HCT116 (cell line): ENCODE results near the gene ATP13A3. TPM values are rescaled to one million over a fixed set of nuclear protein-coding genes. Genes with fewer than 3 reads are reported as not detected.

ENCODE experiments used
- ATAC-seq: fragments of 200-7000 bp; cut with Tn5 transposase; 2 replicates; pipeline ENCODE4 v1.9.1; 2020; ENCODE audit warnings: mild to moderate bottlenecking, moderate library complexity
- BruUV-seq: library from RNA; stranded (reverse); fragments of 400-500 nt; replicated peaks from 2 replicates; lab custom pipeline; 2021; lab: Mats Ljungman, UMichigan
- CTCF ChIA-PET: fragments of 300-600 bp; sonication (Branson Sonifier 250); formaldehyde crosslinking; loops from one replicate; lab custom pipeline; 2021; ENCODE audit warnings: antibody characterized with exemption; lab: Charles Lee
- POLR2A ChIA-PET: fragments of 300-600, 350-600 bp; sonication (Branson Sonifier 250); formaldehyde crosslinking; loops from one replicate; lab custom pipeline; 2021; ENCODE audit warnings: antibody characterized with exemption; lab: Charles Lee
- RAD21 ChIA-PET, 2 experiments: fragments of 300-600 bp; sonication (Branson Sonifier 250); formaldehyde crosslinking; loops; one replicate each; lab custom pipeline; 2023; ENCODE audit warnings: low total read pairs in 2 of 2; ENCODE audit not compliant: uncharacterized antibody in 2 of 2, unreplicated experiment in 2 of 2, low non-redundant PET in 1 of 2; lab: Charles Lee
- DNase-seq: peaks from one replicate; pipeline ENCODE4 v3.0.0-alpha.2; 2010; ENCODE audit warnings: low read depth, low spot score
- H2AFZ ChIP-seq: fragments of 200-600 bp; shearing (Covaris generic), sonication (generic); 2 replicates; pipeline ENCODE4 v1.6.1; 2017; ENCODE audit warnings: low read depth, mixed run types, mixed read lengths, antibody characterized with exemption, low read length; ENCODE audit not compliant: poor library complexity, severe bottlenecking
- H3K27ac ChIP-seq: 2 replicates; pipeline ENCODE4 v1.5.1; 2012; ENCODE audit warnings: low read depth, low read length
- H3K27me3 ChIP-seq: fragments of 200-600 bp; sonication (generic); 2 replicates; pipeline ENCODE4 v1.6.1; 2016; ENCODE audit warnings: mixed run types, low read length, mixed read lengths; ENCODE audit not compliant: insufficient read depth
- H3K36me3 ChIP-seq, 2 experiments: fragments of 200-500 bp in 1 of 2; fragments of 200-600 bp in 1 of 2; sonication (Bioruptor generic) in 1 of 2; sonication (generic) in 1 of 2; 2 replicates each; pipeline versions ENCODE4 v1.5.1 to v1.6.1; 2014 to 2016; ENCODE audit warnings: low read length in 2 of 2, inconsistent platforms in 1 of 2, mixed read lengths in 1 of 2, mixed run types in 1 of 2; ENCODE audit not compliant: insufficient read depth in 2 of 2, control insufficient read depth in 1 of 2
- H3K4me1 ChIP-seq, 2 experiments: fragments of 200-600 bp in 1 of 2; sonication (generic) in 1 of 2; 2 replicates each; pipeline versions ENCODE4 v1.5.1 to v1.6.1; 2012 to 2017; ENCODE audit warnings: low read length in 2 of 2, inconsistent platforms in 1 of 2, mild to moderate bottlenecking in 1 of 2, mixed read lengths in 1 of 2, mixed run types in 1 of 2, moderate library complexity in 1 of 2; ENCODE audit not compliant: insufficient read depth in 2 of 2, control insufficient read depth in 1 of 2
- H3K4me2 ChIP-seq: fragments of 200-600 bp; sonication (generic); 2 replicates; pipeline ENCODE4 v1.6.1; 2017; ENCODE audit warnings: mixed run types, low read length, mixed read lengths
- H3K4me3 ChIP-seq, 2 experiments: fragments of 200-600 bp in 1 of 2; sonication (generic) in 1 of 2; replicated peaks in 1 of 2; 2 replicates each; pipeline ENCODE4 v1.5.1; 2011 to 2016; ENCODE audit warnings: low read length in 2 of 2, control low read depth in 1 of 2, low read depth in 1 of 2, mild to moderate bottlenecking in 1 of 2, mixed read lengths in 1 of 2, mixed run types in 1 of 2
- H3K79me2 ChIP-seq: fragments of 200-600 bp; sonication (generic); 2 replicates; pipeline ENCODE4 v1.6.1; 2017; ENCODE audit warnings: mild to moderate bottlenecking, mixed run types, low read length, moderate library complexity, mixed read lengths; ENCODE audit not compliant: insufficient read depth
- H3K9ac ChIP-seq: fragments of 200-600 bp; sonication (generic); 2 replicates; pipeline ENCODE4 v1.6.1; 2016; ENCODE audit warnings: low read length, mixed read lengths
- H3K9me2 ChIP-seq: fragments of 200-600 bp; sonication (generic), shearing (Covaris generic); 2 replicates; pipeline ENCODE4 v1.6.1; 2017; ENCODE audit warnings: mixed run types, mild to moderate bottlenecking, moderate library complexity; ENCODE audit not compliant: insufficient read depth
- H3K9me3 ChIP-seq, 2 experiments: fragments of 200-500 bp in 1 of 2; fragments of 200-600 bp in 1 of 2; sonication (Bioruptor generic) in 1 of 2; sonication (generic) in 1 of 2; 2 replicates each; pipeline ENCODE4 v1.6.1; 2014 to 2017; ENCODE audit warnings: low read length in 2 of 2, mixed read lengths in 2 of 2, inconsistent platforms in 1 of 2, low read depth in 1 of 2, mild to moderate bottlenecking in 1 of 2, mixed run types in 1 of 2, moderate library complexity in 1 of 2; ENCODE audit not compliant: control insufficient read depth in 1 of 2, insufficient read depth in 1 of 2
- H4K20me1 ChIP-seq: fragments of 200-600 bp; sonication (generic), shearing (Covaris generic); 2 replicates; pipeline ENCODE4 v1.6.1; 2017; ENCODE audit warnings: mixed run types, mild to moderate bottlenecking, moderate library complexity; ENCODE audit not compliant: insufficient read depth
- CBX3 ChIP-seq: IDR thresholded peaks from 2 replicates; pipeline ENCODE4 v1.6.1; 2012; ENCODE audit warnings: low read depth
- EGR1 ChIP-seq: IDR thresholded peaks from 2 replicates; pipeline ENCODE4 v1.6.1; 2012; ENCODE audit warnings: low read depth
- ELF1 ChIP-seq: IDR thresholded peaks from 2 replicates; pipeline ENCODE4 v1.6.1; 2012; ENCODE audit warnings: low read depth, borderline replicate concordance
- EZH2 ChIP-seq: fragments of 200-600 bp; sonication (generic); IDR thresholded peaks from 2 replicates; pipeline ENCODE4 v1.6.1; 2017; ENCODE audit warnings: antibody characterized with exemption, mixed run types
- JUND ChIP-seq: IDR thresholded peaks from 2 replicates; pipeline ENCODE4 v1.6.1; 2012
- POLR2A ChIP-seq: IDR thresholded peaks from 2 replicates; pipeline ENCODE4 v1.7.0; 2011; ENCODE audit warnings: borderline replicate concordance; ENCODE audit not compliant: insufficient read depth, insufficient read length; ENCODE audit errors: extremely low read depth
- RAD21 ChIP-seq: IDR thresholded peaks from 2 replicates; pipeline ENCODE4 v1.6.1; 2012; ENCODE audit warnings: low read depth, mild to moderate bottlenecking
- TCF7L2 ChIP-seq: IDR thresholded peaks from 2 replicates; pipeline ENCODE4 v1.7.0; 2011; ENCODE audit warnings: borderline replicate concordance, inconsistent platforms; ENCODE audit not compliant: insufficient read depth, insufficient read length; ENCODE audit errors: extremely low read depth
- ZFX ChIP-seq: fragments of 450-650 bp; IDR thresholded peaks from 2 replicates; pipeline ENCODE4 v1.6.1; 2017
- ZNF274 ChIP-seq: fragments of 200-500 bp; sonication (Bioruptor generic); IDR thresholded peaks from 2 replicates; pipeline ENCODE4 v1.6.1; 2014; ENCODE audit warnings: mild to moderate bottlenecking, low read depth, low read length, inconsistent platforms
- intact Hi-C: fragments of 100-400 bp; cut with micrococcal nuclease; formaldehyde crosslinking; loops from 2 replicates; pipeline ENCODE4 v1.10.0; 2022
- total RNA-seq: library from RNA; stranded (reverse); gene quantifications from one replicate; pipeline ENCODE4 v1.2.1, GENCODE V29; 2021; ENCODE audit not compliant: unreplicated experiment
- TF ChIP-seq, protein P1 (sequence below), 3 experiments: fragments of 200-600 bp in 1 of 3; sonication (generic) in 1 of 3; IDR thresholded peaks in 2 of 3; conservative IDR thresholded peaks in 1 of 3; 2 replicates each; pipeline ENCODE4 v1.5.1; 2012 to 2017; ENCODE audit warnings: low read depth in 2 of 3, low read length in 2 of 3, antibody characterized with exemption in 1 of 3, borderline replicate concordance in 1 of 3, control low read depth in 1 of 3, mild to moderate bottlenecking in 1 of 3, mixed read lengths in 1 of 3, mixed run types in 1 of 3, moderate library complexity in 1 of 3; ENCODE audit not compliant: insufficient read depth in 1 of 3
- TF ChIP-seq, protein P2 (sequence below): IDR thresholded peaks from 2 replicates; pipeline ENCODE4 v1.6.1; 2011; ENCODE audit warnings: mild to moderate bottlenecking, low read length, moderate library complexity; ENCODE audit not compliant: insufficient replicate concordance; ENCODE audit errors: extremely low read depth
- TF ChIP-seq, protein P3 (sequence below): IDR thresholded peaks from 2 replicates; pipeline ENCODE4 v1.6.1; 2012
- TF ChIP-seq, protein P4 (sequence below): IDR thresholded peaks from 2 replicates; pipeline ENCODE4 v1.6.1; 2012

ATP13A3 gene
- total RNA-seq, 1 experiment from 2014 or later, result 139 TPM

DNA sequence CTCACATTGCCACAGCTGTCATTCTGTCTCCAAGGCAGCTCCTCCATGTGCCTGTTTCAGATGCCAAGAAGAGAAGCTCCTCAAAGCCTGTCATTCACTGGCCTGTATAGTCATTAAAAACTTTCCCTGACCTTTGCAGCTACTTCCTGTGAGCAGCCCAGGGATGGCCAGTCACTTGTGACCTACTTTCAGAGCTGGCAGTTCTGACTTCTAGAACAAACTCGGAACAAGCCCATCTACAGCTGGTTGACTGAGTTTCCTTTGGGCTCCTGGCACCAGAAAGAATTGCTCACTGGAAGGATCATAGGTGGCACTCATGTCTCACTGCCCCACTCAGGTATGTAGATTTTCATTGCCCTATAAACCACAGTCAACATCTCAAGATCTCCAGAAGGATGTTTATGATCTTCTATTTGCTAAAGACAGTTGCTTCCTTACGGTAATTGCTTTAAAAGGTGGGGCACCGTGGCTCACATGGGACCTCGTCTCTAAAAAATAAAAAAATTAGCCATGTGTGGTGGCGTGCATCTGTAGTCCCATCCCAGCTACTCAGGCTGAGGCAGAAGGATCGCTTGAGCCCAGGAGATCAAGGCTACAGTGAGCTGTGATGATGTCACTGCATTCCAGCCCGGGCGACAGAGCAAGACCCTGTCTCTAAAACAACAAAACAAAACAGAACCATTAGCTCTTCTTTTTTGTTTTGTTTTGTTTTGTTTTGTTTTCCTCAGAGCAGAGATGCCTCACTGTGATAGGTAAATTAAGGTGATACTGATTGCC lies 11.2 kb upstream of the ATP13A3 start:
- no peak for TF ChIP-seq RAD21
- Histone ChIP-seq H3K9me3 (no peaks in the 10 kb centered on the region), H3K9me2 (no peaks in the 10 kb centered on the region), H3K4me3 (no peak overlapping the region), H3K27me3 (no peaks in the 10 kb centered on the region), H3K4me1 (peaks cover 10 to 28% of the 10 kb centered on the region in 2 experiments; a peak in 3 of 4 replicates), H3K27ac (no peak overlapping the region), H4K20me1 (no peaks in the 10 kb centered on the region), H3K36me3 (no peaks in the 10 kb centered on the region), H3K4me2 (peak overlapping the region; percentile 27; the same call in 1 of the 2 replicates), H2AFZ (no peak overlapping the region), H3K79me2 (no peaks in the 10 kb centered on the region), H3K9ac (no peak overlapping the region)
- ATAC-seq, result no peak
- ChIA-PET POLR2A (interaction anchor here (1.1 kb wide), 1 partner anchor 9 kb away, joined by 4 read pairs; no protein-coding TSS in a partner anchor), RAD21 (interaction anchor here in 1 of 2 experiments (0.6 kb wide), 1 partner anchor 25 kb away, joined by 3 read pairs; no protein-coding TSS in a partner anchor), CTCF (no interaction called here)
- TSS peak; percentile 4 for BruUV-seq
- no peak for DNase-seq
- intact Hi-C loops, result no loop called here

DNA sequence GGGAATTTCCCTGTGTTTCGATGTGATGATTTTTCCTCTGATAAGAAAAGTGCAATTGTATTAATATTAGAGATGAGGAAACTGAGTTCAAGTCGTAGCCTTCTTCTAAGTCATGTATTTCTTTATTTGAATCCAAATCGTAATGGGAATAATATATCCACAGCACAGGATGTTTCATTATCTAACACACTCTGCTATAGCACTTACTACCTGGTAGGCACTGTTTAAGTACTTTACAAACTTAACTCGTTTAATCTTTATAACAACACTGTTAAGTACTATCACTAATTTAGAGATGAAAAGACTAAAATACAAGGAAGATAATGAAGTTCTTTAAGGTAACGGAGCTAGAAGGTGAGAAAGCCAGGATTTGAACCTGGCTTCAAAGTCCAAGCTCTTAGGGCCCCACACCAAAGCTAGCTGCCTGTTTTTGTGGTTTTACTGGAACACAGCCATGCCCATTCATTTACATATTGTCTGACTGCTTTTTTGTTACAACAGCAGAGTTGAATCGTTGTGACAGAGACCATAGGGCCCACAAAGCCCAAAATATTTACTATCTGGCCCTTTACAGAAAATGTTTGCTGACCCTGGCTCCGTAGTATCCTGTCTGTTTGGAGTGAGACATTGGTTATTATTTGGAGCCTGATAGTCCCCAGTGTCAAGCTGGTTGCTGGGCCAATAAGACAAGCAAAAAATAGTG lies 9.6 kb upstream of the ATP13A3 start:
- Histone ChIP-seq H3K79me2 (no peaks in the 10 kb centered on the region), H3K27me3 (no peaks in the 10 kb centered on the region), H3K4me2 (no peak overlapping the region), H3K9me2 (no peaks in the 10 kb centered on the region), H3K4me1 (peaks cover 10 to 25% of the 10 kb centered on the region in 2 experiments; a peak in 3 of 4 replicates), H3K36me3 (no peaks in the 10 kb centered on the region), H3K9me3 (no peaks in the 10 kb centered on the region), H4K20me1 (no peaks in the 10 kb centered on the region), H2AFZ (no peak overlapping the region), H3K9ac (no peak overlapping the region), H3K4me3 (no peak overlapping the region), H3K27ac (no peak overlapping the region)
- POLR2A ChIA-PET, result no interaction called here
- CTCF ChIA-PET, result no interaction called here
- no peak for ATAC-seq
- BruUV-seq, result no TSS peak
- RAD21 ChIA-PET, result no interaction called here
- DNase-seq, result no peak
- intact Hi-C loops, result no loop called here
- TF ChIP-seq ZFX (no peak), JUND (no peak), ELF1 (no peak), EZH2 (no peak), POLR2A (no peak), ZNF274 (no peak), EGR1 (no peak), CBX3 (no peak), TCF7L2 (no peak)
- TF ChIP-seq, protein P1, sequence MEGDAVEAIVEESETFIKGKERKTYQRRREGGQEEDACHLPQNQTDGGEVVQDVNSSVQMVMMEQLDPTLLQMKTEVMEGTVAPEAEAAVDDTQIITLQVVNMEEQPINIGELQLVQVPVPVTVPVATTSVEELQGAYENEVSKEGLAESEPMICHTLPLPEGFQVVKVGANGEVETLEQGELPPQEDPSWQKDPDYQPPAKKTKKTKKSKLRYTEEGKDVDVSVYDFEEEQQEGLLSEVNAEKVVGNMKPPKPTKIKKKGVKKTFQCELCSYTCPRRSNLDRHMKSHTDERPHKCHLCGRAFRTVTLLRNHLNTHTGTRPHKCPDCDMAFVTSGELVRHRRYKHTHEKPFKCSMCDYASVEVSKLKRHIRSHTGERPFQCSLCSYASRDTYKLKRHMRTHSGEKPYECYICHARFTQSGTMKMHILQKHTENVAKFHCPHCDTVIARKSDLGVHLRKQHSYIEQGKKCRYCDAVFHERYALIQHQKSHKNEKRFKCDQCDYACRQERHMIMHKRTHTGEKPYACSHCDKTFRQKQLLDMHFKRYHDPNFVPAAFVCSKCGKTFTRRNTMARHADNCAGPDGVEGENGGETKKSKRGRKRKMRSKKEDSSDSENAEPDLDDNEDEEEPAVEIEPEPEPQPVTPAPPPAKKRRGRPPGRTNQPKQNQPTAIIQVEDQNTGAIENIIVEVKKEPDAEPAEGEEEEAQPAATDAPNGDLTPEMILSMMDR (IDR thresholded peaks at IDR 0.05 in 2 of 3, conservative IDR thresholded peaks at IDR 0.05 in 1 of 3; ENCODE audit: borderline replicate concordance in 1 of 3, insufficient read depth in 1 of 3, low read depth in 2 of 3, low read length in 2 of 3), result no peak
- TF ChIP-seq, protein P2, sequence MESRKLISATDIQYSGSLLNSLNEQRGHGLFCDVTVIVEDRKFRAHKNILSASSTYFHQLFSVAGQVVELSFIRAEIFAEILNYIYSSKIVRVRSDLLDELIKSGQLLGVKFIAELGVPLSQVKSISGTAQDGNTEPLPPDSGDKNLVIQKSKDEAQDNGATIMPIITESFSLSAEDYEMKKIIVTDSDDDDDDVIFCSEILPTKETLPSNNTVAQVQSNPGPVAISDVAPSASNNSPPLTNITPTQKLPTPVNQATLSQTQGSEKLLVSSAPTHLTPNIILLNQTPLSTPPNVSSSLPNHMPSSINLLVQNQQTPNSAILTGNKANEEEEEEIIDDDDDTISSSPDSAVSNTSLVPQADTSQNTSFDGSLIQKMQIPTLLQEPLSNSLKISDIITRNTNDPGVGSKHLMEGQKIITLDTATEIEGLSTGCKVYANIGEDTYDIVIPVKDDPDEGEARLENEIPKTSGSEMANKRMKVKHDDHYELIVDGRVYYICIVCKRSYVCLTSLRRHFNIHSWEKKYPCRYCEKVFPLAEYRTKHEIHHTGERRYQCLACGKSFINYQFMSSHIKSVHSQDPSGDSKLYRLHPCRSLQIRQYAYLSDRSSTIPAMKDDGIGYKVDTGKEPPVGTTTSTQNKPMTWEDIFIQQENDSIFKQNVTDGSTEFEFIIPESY, result no peak
- TF ChIP-seq, protein P3, sequence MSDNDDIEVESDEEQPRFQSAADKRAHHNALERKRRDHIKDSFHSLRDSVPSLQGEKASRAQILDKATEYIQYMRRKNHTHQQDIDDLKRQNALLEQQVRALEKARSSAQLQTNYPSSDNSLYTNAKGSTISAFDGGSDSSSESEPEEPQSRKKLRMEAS, result no peak
- TF ChIP-seq, protein P4, sequence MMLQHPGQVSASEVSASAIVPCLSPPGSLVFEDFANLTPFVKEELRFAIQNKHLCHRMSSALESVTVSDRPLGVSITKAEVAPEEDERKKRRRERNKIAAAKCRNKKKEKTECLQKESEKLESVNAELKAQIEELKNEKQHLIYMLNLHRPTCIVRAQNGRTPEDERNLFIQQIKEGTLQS, result no peak
